Spinal cord (tissue), 10 donors: Measurements from ENCODE around the gene CIRBP. TPM values are rescaled to one million over a fixed set of nuclear protein-coding genes. Genes with fewer than 3 reads are reported as not detected.
"Not testable (repeated sequence)": the region's sequence is repeated elsewhere in the genome, so short reads cannot be mapped to it uniquely, and the experiment has no call there.

Experiments used
- DNase-seq, 6 donors: peaks; one replicate each; pipeline versions ENCODE4 v3.0.0 to v3.0.0-alpha.2; 2013 to 2015; ENCODE audit warnings: low spot score in 6 of 6, low read depth in 4 of 6
- H3K27ac ChIP-seq: one replicate; pipeline ENCODE4 v1.5.1; 2013; ENCODE audit warnings: low read depth, low read length, control low read depth
- H3K27me3 ChIP-seq: one replicate; pipeline ENCODE4 v1.6.1; 2013; ENCODE audit warnings: low read length; ENCODE audit not compliant: control insufficient read depth, insufficient read depth
- H3K36me3 ChIP-seq: one replicate; pipeline ENCODE4 v1.6.1; 2013; ENCODE audit warnings: low read length; ENCODE audit not compliant: control insufficient read depth, insufficient read depth
- H3K4me1 ChIP-seq: one replicate; pipeline ENCODE4 v1.6.1; 2013; ENCODE audit warnings: low read length; ENCODE audit not compliant: control insufficient read depth, insufficient read depth
- H3K4me3 ChIP-seq: one replicate; pipeline ENCODE4 v1.5.1; 2013; ENCODE audit warnings: low read depth, low read length, control low read depth
- H3K9me3 ChIP-seq: one replicate; pipeline ENCODE4 v1.6.1; 2013; ENCODE audit warnings: low read length; ENCODE audit not compliant: control insufficient read depth, insufficient read depth
- WGBS: methylation state at CpG from one replicate; pipeline ENCODE4 v1.1.5; 2013; ENCODE audit warnings: missing lambda C conversion rate; ENCODE audit not compliant: insufficient coverage; 5-methylcytosine and 5-hydroxymethylcytosine counted together
- polyA plus RNA-seq, 2 donors: library from polyadenylated mRNA; unstranded; fragments of 120-200 nt; gene quantifications; one replicate each; pipeline ENCODE4 v1.2.1, GENCODE V29; 2013; ENCODE audit not compliant: insufficient read length in 2 of 2
- total RNA-seq, 2 donors: library from RNA; depleted of rRNA in 1 of 2; stranded (reverse); fragments of 120-200 nt in 1 of 2; fragments of >200 nt in 1 of 2; gene quantifications; one replicate each; pipeline versions ENCODE4 v1.2.3 to v1.2.4, GENCODE V29; 2013 to 2014
- donor health status: healthy.

CIRBP gene
- total and polyA plus RNA-seq, 4 donors = 323 to 821 (median 625) TPM

- 31% methylated on average over 21 of the region's 46 CpGs for WGBS
- Histone ChIP-seq H3K27ac (no peak overlapping the region), H3K27me3 (no peaks in the 10 kb centered on the region), H3K4me3 (no peak overlapping the region), H3K4me1 (peaks cover 32% of the 10 kb centered on the region), H3K36me3 (peaks cover 17% of the 10 kb centered on the region), H3K9me3 (no peaks in the 10 kb centered on the region)
- peak in 1 of 6 donors; percentile 15 for DNase-seq
Measured at GRCh38 chr19:1318678-1319471, 49.7 kb downstream of the CIRBP start.

- H3K27ac ChIP-seq, H3K9me3 ChIP-seq, H3K27me3 ChIP-seq, DNase-seq, H3K4me3 ChIP-seq: not testable (repeated sequence)
- 100% methylated on average over 1 of the region's 3 CpGs for WGBS
- Histone ChIP-seq H3K4me1 (peaks cover 39% of the 10 kb centered on the region), H3K36me3 (peaks cover 17% of the 10 kb centered on the region)
Measured at GRCh38 chr19:1320282-1320650, 51.1 kb downstream of the CIRBP start.

- no peak overlapping the region for H3K27ac ChIP-seq
- H3K36me3 ChIP-seq = peaks cover 17% of the 10 kb centered on the region
- WGBS = 87% methylated on average over 9 of the region's 9 CpGs
- H3K4me3 ChIP-seq = no peak overlapping the region
- peaks cover 38% of the 10 kb centered on the region for H3K4me1 ChIP-seq
- no peaks in the 10 kb centered on the region for H3K27me3 ChIP-seq
- DNase-seq = no peak
- H3K9me3 ChIP-seq = no peaks in the 10 kb centered on the region
Measured at GRCh38 chr19:1321539-1321938, 52.4 kb downstream of the CIRBP start.

DNA sequence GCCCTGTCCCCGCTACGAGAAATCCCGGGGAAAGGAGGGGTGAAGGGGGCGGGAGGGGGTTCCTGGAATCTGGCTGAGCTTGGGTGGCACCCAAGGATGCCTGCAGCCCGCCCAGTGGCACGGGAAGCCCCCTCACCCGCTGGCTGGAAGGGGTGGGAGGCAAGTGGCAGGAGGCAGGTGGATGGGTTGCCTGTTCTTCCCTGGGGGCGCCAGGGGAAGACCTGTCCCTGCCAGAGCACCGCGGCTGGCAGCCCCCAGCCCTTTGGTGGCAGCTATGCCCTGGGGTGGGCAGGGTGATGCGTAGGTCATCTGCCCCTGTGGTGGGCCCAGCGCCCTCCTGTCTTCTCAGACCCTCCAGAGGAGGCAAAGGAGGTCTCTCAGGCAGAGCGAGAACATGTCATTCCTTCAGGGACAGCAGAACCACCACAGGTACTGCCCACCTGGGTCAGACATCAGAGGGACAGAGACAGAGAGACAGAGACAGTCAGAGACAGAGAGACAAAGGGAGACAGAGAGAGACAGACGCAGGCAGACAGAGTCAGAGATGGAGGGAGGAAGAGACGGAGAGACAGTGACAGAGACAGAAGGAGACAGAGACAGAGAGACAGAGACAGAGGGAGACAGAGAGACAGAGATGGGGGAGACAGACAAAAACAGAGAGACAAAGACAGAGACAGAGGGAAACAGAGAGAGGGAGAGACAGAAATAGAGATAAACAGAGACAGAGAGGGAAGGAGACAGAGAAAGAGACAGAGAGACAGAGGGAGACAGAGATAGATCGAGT, 53.3 kb downstream of the CIRBP start:
- no peak overlapping the region for H3K4me3 ChIP-seq

GRCh38 chr19:1324249-1324805, 55.2 kb downstream of the CIRBP start:
- no peak for DNase-seq
- peak overlapping the region; percentile 59 for H3K4me3 ChIP-seq
- no peaks in the 10 kb centered on the region for H3K9me3 ChIP-seq
- H3K4me1 ChIP-seq = peaks cover 28% of the 10 kb centered on the region
- WGBS = 81% methylated on average over 5 of the region's 12 CpGs
- peaks cover 15% of the 10 kb centered on the region for H3K36me3 ChIP-seq
- peak overlapping the region; percentile 85 for H3K27ac ChIP-seq
- H3K27me3 ChIP-seq = no peaks in the 10 kb centered on the region

More for the DNA sequence above, 53.3 kb downstream of the CIRBP start:
- H3K9me3 ChIP-seq = no peaks in the 10 kb centered on the region
- H3K27me3 ChIP-seq = no peaks in the 10 kb centered on the region
- H3K4me1 ChIP-seq = peaks cover 38% of the 10 kb centered on the region
- H3K36me3 ChIP-seq = peaks cover 17% of the 10 kb centered on the region
- DNase-seq = no peak
- H3K27ac ChIP-seq = no peak overlapping the region
- 84% methylated on average over 14 of the region's 16 CpGs for WGBS

Other genes with a start within 250 kb of the CIRBP start
- 10 to 100 TPM; 32.7 to 97.4 TPM for gene TMEM259, start 248.2 kb upstream of the CIRBP start, total RNA-seq
- 100 to 1,000 TPM; 163 to 191 TPM for gene TMEM259, start 248.2 kb upstream of the CIRBP start, polyA plus RNA-seq
- not detected for gene RNU6-2, start 247.8 kb upstream of the CIRBP start, total RNA-seq
- gene RNU6-2, start 247.8 kb upstream of the CIRBP start, polyA plus RNA-seq = not detected
- 10 to 100 TPM; 26.3 to 43.4 TPM for gene CNN2, start 242.7 kb upstream of the CIRBP start, total RNA-seq
- gene CNN2, start 242.7 kb upstream of the CIRBP start, polyA plus RNA-seq = 10 to 100 TPM; 35.7 to 40.3 TPM
- gene ABCA7, start 229.2 kb upstream of the CIRBP start, total RNA-seq = 10 to 100 TPM in 1 of 2 donors, 1 to 10 TPM in 1; 9.4 to 14.5 TPM
- 10 to 100 TPM; 16.8 to 23.7 TPM for gene ABCA7, start 229.2 kb upstream of the CIRBP start, polyA plus RNA-seq
- gene ARHGAP45, start 202.2 kb upstream of the CIRBP start, total RNA-seq = 1 to 10 TPM; 5.1 to 7.3 TPM
- 10 to 100 TPM; 16.9 to 17.4 TPM for gene ARHGAP45, start 202.2 kb upstream of the CIRBP start, polyA plus RNA-seq
- 10 to 100 TPM; 53.1 to 93.3 TPM for gene POLR2E, start 174.0 kb upstream of the CIRBP start, total RNA-seq
- gene POLR2E, start 174.0 kb upstream of the CIRBP start, polyA plus RNA-seq = 100 to 1,000 TPM; 219 to 221 TPM
- 100 to 1,000 TPM; 123 to 287 TPM for gene GPX4, start 165.3 kb upstream of the CIRBP start, total RNA-seq
- 100 to 1,000 TPM; 442 to 452 TPM for gene GPX4, start 165.3 kb upstream of the CIRBP start, polyA plus RNA-seq
- 10 to 100 TPM in 1 of 2 donors, 1 to 10 TPM in 1; 7.2 to 10.5 TPM for gene SBNO2, start 95.1 kb upstream of the CIRBP start, total RNA-seq
- gene SBNO2, start 95.1 kb upstream of the CIRBP start, polyA plus RNA-seq = 10 to 100 TPM; 12.9 to 17.9 TPM
- gene STK11, start 63.6 kb upstream of the CIRBP start, total RNA-seq = 10 to 100 TPM; 35.4 to 60.0 TPM
- gene STK11, start 63.6 kb upstream of the CIRBP start, polyA plus RNA-seq = 10 to 100 TPM; 57.5 to 66.6 TPM
- 1 to 10 TPM; 2.7 to 4.6 TPM for gene CBARP, start 31.3 kb upstream of the CIRBP start, total RNA-seq
- 10 to 100 TPM; 35.4 to 38.6 TPM for gene CBARP, start 31.3 kb upstream of the CIRBP start, polyA plus RNA-seq
- 10 to 100 TPM; 17.4 to 90.8 TPM for gene ATP5F1D, start 27.6 kb upstream of the CIRBP start, total RNA-seq
- 100 to 1,000 TPM; 198 to 219 TPM for gene ATP5F1D, start 27.6 kb upstream of the CIRBP start, polyA plus RNA-seq
- 10 to 100 TPM; 13.3 to 13.9 TPM for gene MIDN, start 20.7 kb upstream of the CIRBP start, total RNA-seq
- gene MIDN, start 20.7 kb upstream of the CIRBP start, polyA plus RNA-seq = 10 to 100 TPM; 95.3 to 97.1 TPM
- gene FAM174C, start 6.2 kb downstream of the CIRBP start, total RNA-seq = 10 to 100 TPM in 1 of 2 donors, 1 to 10 TPM in 1; 3.7 to 21.3 TPM
- gene FAM174C, start 6.2 kb downstream of the CIRBP start, polyA plus RNA-seq = 10 to 100 TPM; 29.2 to 32.9 TPM
- 1 to 10 TPM; 2.1 to 4.5 TPM for gene EFNA2, start 16.5 kb downstream of the CIRBP start, total RNA-seq
- gene EFNA2, start 16.5 kb downstream of the CIRBP start, polyA plus RNA-seq = 10 to 100 TPM; 17.0 to 18.7 TPM
- gene NDUFS7, start 114.6 kb downstream of the CIRBP start, total RNA-seq = 10 to 100 TPM; 43.0 to 98.8 TPM
- gene NDUFS7, start 114.6 kb downstream of the CIRBP start, polyA plus RNA-seq = 100 to 1,000 TPM; 149 to 164 TPM
- 10 to 100 TPM; 15.5 to 30.1 TPM for gene GAMT, start 132.2 kb downstream of the CIRBP start, total RNA-seq
- 10 to 100 TPM; 77.0 to 81.2 TPM for gene GAMT, start 132.2 kb downstream of the CIRBP start, polyA plus RNA-seq
- gene DAZAP1, start 138.3 kb downstream of the CIRBP start, total RNA-seq = 10 to 100 TPM; 22.1 to 47.6 TPM
- gene DAZAP1, start 138.3 kb downstream of the CIRBP start, polyA plus RNA-seq = 10 to 100 TPM; 64.5 to 84.4 TPM
- gene RPS15, start 169.1 kb downstream of the CIRBP start, total RNA-seq = 100 to 1,000 TPM; 243 to 719 TPM
- 100 to 1,000 TPM; 789 to 822 TPM for gene RPS15, start 169.1 kb downstream of the CIRBP start, polyA plus RNA-seq
- gene APC2, start 180.8 kb downstream of the CIRBP start, total RNA-seq = 10 to 100 TPM; 46.3 to 82.4 TPM
- gene APC2, start 180.8 kb downstream of the CIRBP start, polyA plus RNA-seq = 100 to 1,000 TPM; 168 to 190 TPM
- gene C19orf25, start 209.9 kb downstream of the CIRBP start, total RNA-seq = 10 to 100 TPM; 15.6 to 36.1 TPM
- gene C19orf25, start 209.9 kb downstream of the CIRBP start, polyA plus RNA-seq = 10 to 100 TPM; 45.2 to 45.6 TPM
- 1 to 10 TPM; 2.2 to 5.9 TPM for gene PCSK4, start 221.0 kb downstream of the CIRBP start, total RNA-seq
- gene PCSK4, start 221.0 kb downstream of the CIRBP start, polyA plus RNA-seq = 10 to 100 TPM; 12.6 to 14.4 TPM
- 1 to 10 TPM; 3.3 to 4.5 TPM for gene REEP6, start 221.8 kb downstream of the CIRBP start, total RNA-seq
- gene REEP6, start 221.8 kb downstream of the CIRBP start, polyA plus RNA-seq = 10 to 100 TPM; 13.1 to 13.3 TPM
- gene ADAMTSL5, start 243.7 kb downstream of the CIRBP start, total RNA-seq = under 1 TPM; 0.40 to 0.99 TPM
- 1 to 10 TPM in 1 of 2 donors, under 1 TPM in 1; 0.82 to 1.6 TPM for gene ADAMTSL5, start 243.7 kb downstream of the CIRBP start, polyA plus RNA-seq